ENCODE data around the gene HMCN2. TPM values are rescaled to one million over a fixed set of nuclear protein-coding genes. Genes with fewer than 3 reads are reported as not detected.

Gene HMCN2
- total RNA-seq, 4 donors from 2014 or later: 9.1 to 38.6 (median 12.5) TPM

DNA sequence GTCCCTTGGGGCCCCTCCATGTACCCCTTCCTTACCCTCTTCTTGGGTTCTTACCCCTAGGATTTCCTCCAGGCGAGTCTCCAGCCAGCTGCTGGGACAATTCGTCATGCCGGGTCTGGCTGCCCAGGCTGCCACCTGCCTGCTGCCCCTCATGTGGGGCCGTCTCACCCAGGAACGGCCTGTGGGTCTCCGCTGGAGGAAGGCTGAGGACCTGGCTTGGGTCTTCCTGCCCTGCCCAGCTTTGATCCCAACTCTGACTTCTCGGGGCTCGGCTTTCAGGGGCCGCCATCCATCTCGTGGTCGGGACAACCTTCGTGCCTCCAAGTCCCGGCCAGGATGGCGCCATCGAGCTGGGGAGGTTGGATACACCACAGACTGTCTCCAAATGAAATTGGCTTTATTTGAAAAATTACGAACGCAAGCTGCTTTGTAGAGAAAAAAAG lies 38.1 kb downstream of the HMCN2 start:
- H3K27ac ChIP-seq (replicated peaks in 1 of 4): peak overlapping the region; percentile 55 to 73 (median 64)
- peaks cover 8 to 66% (median 47%) of the 10 kb centered on the region in 4 donors for H3K4me1 ChIP-seq
- no peak for DNase-seq (ENCODE audit: extremely low spot score)
- TF ChIP-seq, protein P1, sequence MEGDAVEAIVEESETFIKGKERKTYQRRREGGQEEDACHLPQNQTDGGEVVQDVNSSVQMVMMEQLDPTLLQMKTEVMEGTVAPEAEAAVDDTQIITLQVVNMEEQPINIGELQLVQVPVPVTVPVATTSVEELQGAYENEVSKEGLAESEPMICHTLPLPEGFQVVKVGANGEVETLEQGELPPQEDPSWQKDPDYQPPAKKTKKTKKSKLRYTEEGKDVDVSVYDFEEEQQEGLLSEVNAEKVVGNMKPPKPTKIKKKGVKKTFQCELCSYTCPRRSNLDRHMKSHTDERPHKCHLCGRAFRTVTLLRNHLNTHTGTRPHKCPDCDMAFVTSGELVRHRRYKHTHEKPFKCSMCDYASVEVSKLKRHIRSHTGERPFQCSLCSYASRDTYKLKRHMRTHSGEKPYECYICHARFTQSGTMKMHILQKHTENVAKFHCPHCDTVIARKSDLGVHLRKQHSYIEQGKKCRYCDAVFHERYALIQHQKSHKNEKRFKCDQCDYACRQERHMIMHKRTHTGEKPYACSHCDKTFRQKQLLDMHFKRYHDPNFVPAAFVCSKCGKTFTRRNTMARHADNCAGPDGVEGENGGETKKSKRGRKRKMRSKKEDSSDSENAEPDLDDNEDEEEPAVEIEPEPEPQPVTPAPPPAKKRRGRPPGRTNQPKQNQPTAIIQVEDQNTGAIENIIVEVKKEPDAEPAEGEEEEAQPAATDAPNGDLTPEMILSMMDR (IDR thresholded peaks at IDR 0.05): no peak
- TF ChIP-seq POLR2AphosphoS5 (IDR thresholded peaks at IDR 0.05) (no peak), EP300 (IDR thresholded peaks at IDR 0.05) (no peak), POLR2A (IDR thresholded peaks at IDR 0.05; ENCODE audit: low read depth) (no peak)
- WGBS: 65% methylated on average over 15 of the region's 17 CpGs
- H3K27me3 ChIP-seq: no peaks in the 10 kb centered on the region
- H3K9me3 ChIP-seq: no peaks in the 10 kb centered on the region
- intact Hi-C loops (cut with DNase I): no loop called here
- peaks cover 0 to 22% (median 0%) of the 10 kb centered on the region in 4 donors for H3K36me3 ChIP-seq
- no peak overlapping the region for H3K4me3 ChIP-seq

DNA sequence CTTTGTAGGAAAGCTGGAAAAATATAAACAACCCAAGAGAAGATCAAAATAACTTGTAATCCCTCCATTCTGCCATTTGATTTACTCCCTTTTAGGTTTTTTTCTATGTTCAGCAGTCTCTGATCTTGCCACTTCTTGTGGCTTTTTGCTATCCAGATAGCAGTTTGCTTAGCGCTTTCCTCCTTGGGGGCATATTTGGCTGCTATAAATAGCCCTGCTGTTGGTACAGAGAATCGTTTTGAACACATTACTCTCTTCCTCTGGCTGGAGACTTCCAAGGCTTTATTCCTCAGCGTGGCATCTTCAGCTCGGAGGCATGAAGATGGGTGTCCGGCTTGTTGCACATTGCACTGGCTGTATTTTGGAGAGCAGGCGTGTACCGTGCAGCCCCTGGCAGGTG lies 38.6 kb downstream of the HMCN2 start:
- WGBS: 32% methylated on average over 5 of the region's 7 CpGs
- no peaks in the 10 kb centered on the region for H3K27me3 ChIP-seq

DNA sequence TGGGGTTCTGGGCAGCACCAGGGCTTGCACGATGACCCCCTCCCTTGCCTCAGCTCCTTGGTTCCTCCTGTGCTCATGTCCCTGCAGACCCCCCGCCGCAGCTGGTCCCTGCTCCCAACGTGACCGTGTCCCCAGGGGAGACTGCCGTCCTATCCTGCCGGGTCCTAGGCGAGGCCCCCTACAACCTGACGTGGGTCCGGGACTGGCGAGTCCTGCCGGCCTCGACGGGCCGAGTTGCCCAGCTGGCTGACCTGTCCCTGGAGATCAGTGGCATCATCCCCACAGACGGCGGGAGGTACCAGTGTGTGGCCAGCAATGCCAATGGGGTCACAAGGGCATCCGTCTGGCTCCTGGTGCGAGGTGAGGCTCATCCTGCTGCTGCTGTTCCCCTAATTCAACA lies 39.1 kb downstream of the HMCN2 start:
- intact Hi-C loops (cut with DNase I): no loop called here
- no peak overlapping the region for H3K4me3 ChIP-seq
- H3K27ac ChIP-seq (replicated peaks in 1 of 4): peak overlapping the region; percentile 55 to 73 (median 64)
- H3K4me1 ChIP-seq: peaks cover 8 to 66% (median 47%) of the 10 kb centered on the region in 4 donors
- H3K36me3 ChIP-seq: peaks cover 0 to 15% (median under 1%) of the 10 kb centered on the region in 4 donors
- DNase-seq (ENCODE audit: extremely low spot score): no peak
- no peaks in the 10 kb centered on the region for H3K27me3 ChIP-seq
- WGBS: 77% methylated on average over 3 of the region's 19 CpGs
- no peaks in the 10 kb centered on the region for H3K9me3 ChIP-seq
- TF ChIP-seq, protein P1 (IDR thresholded peaks at IDR 0.05): no peak
- no peak for TF ChIP-seq POLR2AphosphoS5 (IDR thresholded peaks at IDR 0.05)
- TF ChIP-seq EP300 (IDR thresholded peaks at IDR 0.05): no peak
- TF ChIP-seq POLR2A (IDR thresholded peaks at IDR 0.05; ENCODE audit: low read depth): no peak

More for the DNA sequence above, 38.6 kb downstream of the HMCN2 start:
- H3K9me3 ChIP-seq: no peaks in the 10 kb centered on the region
- peak overlapping the region; percentile 55 to 73 (median 64) for H3K27ac ChIP-seq (replicated peaks in 1 of 4)
- intact Hi-C loops (cut with DNase I): no loop called here
- peaks cover 0 to 19% (median 0%) of the 10 kb centered on the region in 4 donors for H3K36me3 ChIP-seq
- no peak for DNase-seq (ENCODE audit: extremely low spot score)
- TF ChIP-seq EP300 (IDR thresholded peaks at IDR 0.05): no peak
- TF ChIP-seq POLR2A (IDR thresholded peaks at IDR 0.05; ENCODE audit: low read depth): no peak
- TF ChIP-seq POLR2AphosphoS5 (IDR thresholded peaks at IDR 0.05): no peak
- TF ChIP-seq, protein P1 (IDR thresholded peaks at IDR 0.05): no peak
- H3K4me1 ChIP-seq: peaks cover 8 to 66% (median 47%) of the 10 kb centered on the region in 4 donors
- H3K4me3 ChIP-seq: no peak overlapping the region

DNA sequence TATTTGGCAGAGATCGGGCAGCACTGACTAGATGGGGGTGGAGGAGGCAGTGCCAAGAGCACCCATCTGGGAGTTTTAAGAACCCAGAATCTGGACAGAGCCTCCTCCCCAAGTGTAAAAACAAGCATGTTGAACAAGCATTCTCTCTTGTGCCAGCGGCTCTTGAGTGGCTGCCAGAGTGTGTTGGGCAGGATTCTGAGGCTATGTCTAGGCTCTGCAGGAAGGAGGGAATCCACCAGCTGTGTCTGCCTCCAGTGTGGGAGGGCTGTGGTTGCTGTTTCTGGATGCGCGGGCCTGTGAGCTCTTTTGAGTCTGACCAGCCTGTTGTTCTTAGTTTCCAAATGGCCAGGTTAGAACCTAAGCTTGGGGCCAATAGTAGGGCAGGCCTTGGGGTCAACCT lies 39.8 kb downstream of the HMCN2 start:
- WGBS: 67% methylated on average over 2 of the region's 4 CpGs
- no peak for DNase-seq (ENCODE audit: extremely low spot score)
- intact Hi-C loops (cut with DNase I): no loop called here
- Histone ChIP-seq H3K4me3 (no peak overlapping the region), H3K9me3 (no peaks in the 10 kb centered on the region), H3K27ac (replicated peaks in 1 of 4) (peak overlapping the region; percentile 55 to 73 (median 64)), H3K36me3 (peaks cover 0 to 15% (median 4%) of the 10 kb centered on the region in 4 donors), H3K4me1 (peaks cover 8 to 61% (median 46%) of the 10 kb centered on the region in 4 donors), H3K27me3 (no peaks in the 10 kb centered on the region)
- TF ChIP-seq, protein P1 (IDR thresholded peaks at IDR 0.05): no peak
- no peak for TF ChIP-seq POLR2A (IDR thresholded peaks at IDR 0.05; ENCODE audit: low read depth)
- TF ChIP-seq EP300 (IDR thresholded peaks at IDR 0.05): no peak
- no peak for TF ChIP-seq POLR2AphosphoS5 (IDR thresholded peaks at IDR 0.05)

All from esophagus muscularis mucosa (tissue), 4 donors.